C4-2B (cell line): ENCODE results near the gene EPHB2.

Experiments used
- ZFX ChIP-seq: fragments of 450-650 bp; IDR thresholded peaks from 2 replicates; pipeline ENCODE4 v1.6.1; 2017
- TF ChIP-seq, protein P1 (sequence below): fragments of 450-650 bp; conservative IDR thresholded peaks from 2 replicates; pipeline ENCODE4 v1.5.1; 2017; ENCODE audit warnings: mild to moderate bottlenecking

DNA sequence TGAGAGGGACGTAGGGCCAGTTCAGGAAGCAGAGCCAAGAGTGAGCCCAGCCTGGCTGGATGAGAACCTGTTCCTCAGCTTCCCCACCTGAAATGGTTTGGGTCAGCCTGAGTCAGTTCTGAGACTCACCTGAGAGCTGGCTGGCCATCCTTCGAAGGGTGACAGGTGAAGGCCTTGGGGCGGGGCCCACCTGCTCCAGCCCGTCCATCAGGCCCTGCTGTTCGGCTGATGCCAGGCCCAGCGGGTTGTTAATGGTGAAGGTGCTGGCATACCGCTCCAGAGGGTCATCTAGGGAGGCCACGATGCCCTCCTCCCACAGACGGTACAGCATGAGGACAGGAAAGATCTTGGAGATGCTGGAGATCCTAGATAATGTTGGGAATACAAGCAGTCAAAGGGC, 247.9 kb downstream of the EPHB2 start:
- TF ChIP-seq, protein P1, sequence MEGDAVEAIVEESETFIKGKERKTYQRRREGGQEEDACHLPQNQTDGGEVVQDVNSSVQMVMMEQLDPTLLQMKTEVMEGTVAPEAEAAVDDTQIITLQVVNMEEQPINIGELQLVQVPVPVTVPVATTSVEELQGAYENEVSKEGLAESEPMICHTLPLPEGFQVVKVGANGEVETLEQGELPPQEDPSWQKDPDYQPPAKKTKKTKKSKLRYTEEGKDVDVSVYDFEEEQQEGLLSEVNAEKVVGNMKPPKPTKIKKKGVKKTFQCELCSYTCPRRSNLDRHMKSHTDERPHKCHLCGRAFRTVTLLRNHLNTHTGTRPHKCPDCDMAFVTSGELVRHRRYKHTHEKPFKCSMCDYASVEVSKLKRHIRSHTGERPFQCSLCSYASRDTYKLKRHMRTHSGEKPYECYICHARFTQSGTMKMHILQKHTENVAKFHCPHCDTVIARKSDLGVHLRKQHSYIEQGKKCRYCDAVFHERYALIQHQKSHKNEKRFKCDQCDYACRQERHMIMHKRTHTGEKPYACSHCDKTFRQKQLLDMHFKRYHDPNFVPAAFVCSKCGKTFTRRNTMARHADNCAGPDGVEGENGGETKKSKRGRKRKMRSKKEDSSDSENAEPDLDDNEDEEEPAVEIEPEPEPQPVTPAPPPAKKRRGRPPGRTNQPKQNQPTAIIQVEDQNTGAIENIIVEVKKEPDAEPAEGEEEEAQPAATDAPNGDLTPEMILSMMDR: no peak
- no peak for TF ChIP-seq ZFX
